GM13976 (cell line): Measurements from ENCODE around the gene DOK1.

Experiments used
- DNase-seq: peaks from one replicate; pipeline ENCODE4 v3.0.0; 2012; ENCODE audit warnings: low spot score
- in situ Hi-C: fragments of 300-500 bp; cut with MboI; formaldehyde crosslinking; loops from one replicate; pipeline ENCODE4 v1.12.0; 2022; ENCODE audit warnings: low sequenced_read_pairs, mixed read lengths, inconsistent platforms; ENCODE audit not compliant: unreplicated experiment
- TF ChIP-seq, protein P1 (sequence below): IDR thresholded peaks from 2 replicates; pipeline ENCODE4 v1.5.1; 2012; ENCODE audit warnings: borderline replicate concordance, mild to moderate bottlenecking; ENCODE audit not compliant: insufficient read depth; ENCODE audit errors: extremely low read depth, missing control alignments, control extremely low read depth

Gene DOK1

DNA sequence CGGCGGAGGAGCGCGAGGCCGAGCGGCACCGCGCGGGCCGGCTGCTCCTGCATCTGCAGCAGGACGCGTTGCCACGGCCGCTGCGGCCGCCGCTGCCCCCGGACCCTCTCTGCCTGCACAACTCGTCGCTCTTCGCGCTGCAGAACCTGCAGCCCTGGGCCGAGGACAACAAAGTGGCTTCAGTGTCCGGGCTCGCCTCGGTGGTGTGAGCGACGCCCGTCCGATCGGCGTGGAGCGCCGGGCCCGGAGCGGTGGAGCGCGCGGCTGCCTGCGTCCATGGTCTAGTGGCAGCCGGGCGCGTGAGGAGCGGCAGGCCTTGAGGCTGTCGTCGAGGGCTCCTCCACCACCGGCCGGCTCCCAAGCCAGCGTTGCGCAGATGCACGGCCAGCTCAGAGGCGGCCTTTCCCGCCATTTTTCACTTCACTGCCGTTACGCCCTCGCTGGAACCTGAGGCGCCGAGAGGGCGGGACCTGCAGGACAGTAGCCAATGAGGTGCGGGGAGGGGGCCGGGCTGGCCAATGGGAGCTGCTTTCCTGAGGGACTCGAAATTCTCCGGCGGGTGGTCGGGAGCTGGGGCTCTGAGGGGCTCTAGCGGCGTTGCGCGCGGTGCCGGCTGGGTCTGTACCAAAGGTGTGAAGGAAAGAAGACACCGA, 38.4 kb upstream of the DOK1 start:
- peak; percentile 93 for DNase-seq
- TF ChIP-seq, protein P1, sequence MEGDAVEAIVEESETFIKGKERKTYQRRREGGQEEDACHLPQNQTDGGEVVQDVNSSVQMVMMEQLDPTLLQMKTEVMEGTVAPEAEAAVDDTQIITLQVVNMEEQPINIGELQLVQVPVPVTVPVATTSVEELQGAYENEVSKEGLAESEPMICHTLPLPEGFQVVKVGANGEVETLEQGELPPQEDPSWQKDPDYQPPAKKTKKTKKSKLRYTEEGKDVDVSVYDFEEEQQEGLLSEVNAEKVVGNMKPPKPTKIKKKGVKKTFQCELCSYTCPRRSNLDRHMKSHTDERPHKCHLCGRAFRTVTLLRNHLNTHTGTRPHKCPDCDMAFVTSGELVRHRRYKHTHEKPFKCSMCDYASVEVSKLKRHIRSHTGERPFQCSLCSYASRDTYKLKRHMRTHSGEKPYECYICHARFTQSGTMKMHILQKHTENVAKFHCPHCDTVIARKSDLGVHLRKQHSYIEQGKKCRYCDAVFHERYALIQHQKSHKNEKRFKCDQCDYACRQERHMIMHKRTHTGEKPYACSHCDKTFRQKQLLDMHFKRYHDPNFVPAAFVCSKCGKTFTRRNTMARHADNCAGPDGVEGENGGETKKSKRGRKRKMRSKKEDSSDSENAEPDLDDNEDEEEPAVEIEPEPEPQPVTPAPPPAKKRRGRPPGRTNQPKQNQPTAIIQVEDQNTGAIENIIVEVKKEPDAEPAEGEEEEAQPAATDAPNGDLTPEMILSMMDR: no peak
- in situ Hi-C loops: no loop called here

DNA sequence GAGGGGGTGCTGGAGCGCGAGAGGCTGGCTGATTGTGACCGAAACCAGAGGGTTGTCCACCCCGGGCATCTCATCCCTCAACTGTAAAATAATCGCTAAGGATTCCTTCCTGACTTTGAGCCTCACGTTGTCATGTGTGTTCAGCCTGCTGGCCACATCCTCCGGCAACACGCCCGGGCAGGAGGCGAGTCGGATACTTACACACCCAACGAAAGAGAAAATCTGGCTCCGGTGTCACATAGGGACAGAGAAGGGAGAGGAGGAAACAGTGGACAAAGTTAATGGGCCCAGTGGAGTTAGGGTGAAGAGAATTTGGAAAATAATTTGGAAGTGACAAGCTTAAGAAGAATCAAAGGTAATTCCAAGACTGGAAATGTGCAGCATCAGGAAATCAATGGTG, 37.9 kb upstream of the DOK1 start:
- in situ Hi-C loops: no loop called here
- TF ChIP-seq, protein P1: no peak
- DNase-seq: no peak

DNA sequence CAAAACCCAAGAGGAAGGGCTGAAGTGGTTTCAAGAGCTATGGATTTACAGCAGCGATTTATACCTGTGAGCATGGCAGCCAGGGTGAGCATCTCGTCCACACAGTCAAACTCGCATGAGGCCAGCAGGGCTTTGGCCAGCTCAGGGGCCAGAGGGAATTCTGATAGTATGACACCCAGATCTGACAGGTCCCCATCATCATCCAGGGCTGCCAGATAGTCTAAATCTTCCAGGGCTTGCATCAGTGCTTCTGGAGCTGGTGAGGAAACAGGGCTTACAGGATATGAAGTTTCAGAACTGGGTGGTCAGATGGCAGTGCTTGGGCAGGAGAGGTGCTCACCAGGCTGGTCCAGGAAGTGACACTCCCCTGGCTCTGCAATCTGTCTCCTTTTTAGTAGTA, 32.0 kb upstream of the DOK1 start:
- DNase-seq: no peak
- in situ Hi-C loops: no loop called here
- TF ChIP-seq, protein P1: no peak

DNA sequence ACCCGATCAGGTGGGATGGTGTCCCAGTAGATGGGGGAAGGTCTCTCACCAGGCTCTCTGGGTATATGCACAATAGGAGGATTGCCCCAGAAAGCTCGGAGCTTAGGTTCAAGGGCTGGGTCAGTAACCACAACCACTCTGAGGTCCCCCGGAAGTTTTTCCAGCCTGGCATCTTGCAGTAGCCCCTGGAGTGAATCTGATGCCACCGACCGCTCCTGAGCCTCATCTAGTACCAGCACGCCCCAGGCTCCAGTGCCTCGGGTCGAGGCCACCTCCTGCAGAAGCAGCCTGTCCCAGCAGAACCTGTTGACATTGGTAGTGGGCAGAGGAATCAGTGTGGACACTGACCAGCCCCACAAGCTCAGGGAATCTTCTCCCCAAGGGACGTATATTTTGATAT, 30.5 kb upstream of the DOK1 start:
- DNase-seq: no peak
- in situ Hi-C loops: no loop called here
- TF ChIP-seq, protein P1: no peak

DNA sequence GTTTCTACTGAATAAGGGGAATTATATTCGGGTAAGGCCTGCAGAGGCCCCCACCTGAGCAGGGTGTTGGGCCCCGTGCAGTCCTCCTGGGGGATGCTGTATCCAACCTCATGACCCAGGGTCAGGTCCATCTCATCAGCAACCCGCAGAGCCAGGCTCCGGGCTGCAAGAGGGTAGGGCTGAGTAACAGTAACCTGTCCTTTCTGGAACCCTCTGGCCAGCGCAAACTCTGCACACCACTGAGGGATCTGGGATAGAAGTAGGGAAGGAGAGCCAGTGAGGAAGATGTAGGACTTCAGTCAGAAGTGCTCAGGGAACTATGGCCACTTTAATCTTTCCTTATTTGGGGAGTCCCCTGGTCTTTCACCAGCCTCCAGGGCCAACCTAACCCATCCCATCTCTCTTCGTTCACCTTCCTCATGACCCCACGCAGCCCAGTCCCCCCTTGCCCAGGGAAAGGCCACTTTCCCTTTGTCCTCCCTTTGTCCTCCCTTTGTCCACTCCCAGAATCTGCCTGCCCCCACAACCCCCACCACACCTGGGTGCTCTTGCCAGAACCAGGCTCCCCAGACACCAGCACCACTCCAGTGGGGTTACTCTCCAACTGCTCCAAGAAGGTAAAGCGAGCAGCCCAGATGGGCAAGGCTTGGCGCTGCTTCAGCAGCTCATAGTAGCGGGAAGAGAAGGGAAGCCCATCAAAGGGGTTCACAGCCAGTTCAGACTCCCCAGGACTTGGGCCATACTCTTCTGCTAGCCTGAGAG, 29.4 kb upstream of the DOK1 start:
- DNase-seq: no peak
- TF ChIP-seq, protein P1: no peak
- in situ Hi-C loops: no loop called here

DNA sequence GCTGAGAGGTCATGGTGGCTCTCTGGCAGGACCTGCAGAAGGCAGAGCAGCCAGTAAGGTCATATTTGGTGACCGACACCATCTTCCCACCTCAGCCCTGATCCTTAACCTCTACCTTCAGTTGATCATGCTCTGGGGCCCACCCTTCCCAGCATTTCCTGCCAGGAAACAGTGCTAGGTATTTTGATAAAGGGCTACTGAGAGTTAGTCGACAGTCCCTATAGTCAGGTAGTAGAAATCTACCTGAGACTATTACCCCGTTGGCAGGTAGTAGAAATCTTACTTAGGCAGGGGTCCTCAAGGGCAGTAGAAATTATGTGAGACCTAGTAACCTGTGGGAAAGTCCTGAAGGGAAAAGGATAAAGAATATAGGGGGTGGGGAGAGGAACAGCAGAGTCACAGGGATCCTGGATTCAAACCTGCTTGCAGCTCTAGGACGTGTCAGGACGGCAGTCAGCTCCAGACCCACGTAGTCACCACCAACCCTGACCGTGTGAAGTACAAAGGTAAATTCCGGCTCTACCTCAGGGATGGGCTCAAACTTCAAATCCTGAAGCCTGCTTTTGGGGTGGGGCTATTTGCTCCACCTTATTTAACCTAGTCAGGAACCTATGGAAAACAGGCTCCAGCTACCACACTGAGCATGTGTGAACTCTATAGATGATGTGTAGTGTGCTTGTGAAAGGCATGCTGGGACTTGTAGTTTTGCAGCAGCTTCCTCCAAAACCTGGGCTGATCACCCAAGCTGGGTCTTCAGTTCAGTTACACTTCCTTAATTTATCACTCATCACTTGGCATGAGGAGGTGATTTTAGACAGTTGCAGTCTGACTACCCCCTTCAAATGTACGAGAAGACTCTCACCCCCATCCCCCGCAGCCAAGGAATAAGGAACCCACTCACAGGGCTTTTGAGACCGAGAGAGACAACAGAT, 28.5 kb upstream of the DOK1 start, which contains the start of gene DQX1:
DQX1 (minus strand) TSS at position 515 of the 932 bp plus-strand sequence; CDS start at position 13, 502 bp downstream.
- in situ Hi-C loops: no loop called here
- TF ChIP-seq, protein P1: no peak
- peak; percentile 67 for DNase-seq
